ENCODE data around the gene DENND1A.

The DENND1A gene

GRCh38 chr9:123656565-123656964, 273.4 kb downstream of the DENND1A start:
- no peaks in the 10 kb centered on the region for H3K27me3 ChIP-seq (ENCODE audit: control insufficient read depth, insufficient read depth, low read length)
- H3K9me3 ChIP-seq (ENCODE audit: control insufficient read depth, low read length), result no peaks in the 10 kb centered on the region
- no peak overlapping the region for H3K27ac ChIP-seq
- H2AFZ ChIP-seq, result no peak overlapping the region
- H3K9ac ChIP-seq, result no peak overlapping the region
- H3K36me3 ChIP-seq (ENCODE audit: control insufficient read depth, insufficient read depth, low read length), result no peaks in the 10 kb centered on the region
- H3K4me2 ChIP-seq (ENCODE audit: low read length), result no peak overlapping the region
- H3K4me1 ChIP-seq, result no peaks in the 10 kb centered on the region
- no peak overlapping the region for H3K4me3 ChIP-seq (ENCODE audit: low read depth, low read length)
- H3K79me2 ChIP-seq, result no peaks in the 10 kb centered on the region
- TF ChIP-seq CTCF (IDR thresholded peaks at IDR 0.05), result no peak

GRCh38 chr9:123655681-123656423, 274.1 kb downstream of the DENND1A start:
- no peaks in the 10 kb centered on the region for H3K36me3 ChIP-seq (ENCODE audit: control insufficient read depth, insufficient read depth, low read length)
- H3K9ac ChIP-seq, result no peak overlapping the region
- no peaks in the 10 kb centered on the region for H3K27me3 ChIP-seq (ENCODE audit: control insufficient read depth, insufficient read depth, low read length)
- H3K9me3 ChIP-seq (ENCODE audit: control insufficient read depth, low read length), result no peaks in the 10 kb centered on the region
- H3K4me1 ChIP-seq, result no peaks in the 10 kb centered on the region
- no peak for TF ChIP-seq CTCF (IDR thresholded peaks at IDR 0.05)
- no peaks in the 10 kb centered on the region for H3K79me2 ChIP-seq
- no peak overlapping the region for H3K4me2 ChIP-seq (ENCODE audit: low read length)
- no peak overlapping the region for H2AFZ ChIP-seq
- H3K27ac ChIP-seq, result no peak overlapping the region
- H3K4me3 ChIP-seq (ENCODE audit: low read depth, low read length), result no peak overlapping the region

GRCh38 chr9:123654994-123655637, 274.8 kb downstream of the DENND1A start:
- no peak overlapping the region for H3K9ac ChIP-seq
- no peaks in the 10 kb centered on the region for H3K9me3 ChIP-seq (ENCODE audit: control insufficient read depth, low read length)
- no peak overlapping the region for H2AFZ ChIP-seq
- H3K36me3 ChIP-seq (ENCODE audit: control insufficient read depth, insufficient read depth, low read length), result no peaks in the 10 kb centered on the region
- no peak for TF ChIP-seq CTCF (IDR thresholded peaks at IDR 0.05)
- H3K79me2 ChIP-seq, result no peaks in the 10 kb centered on the region
- no peak overlapping the region for H3K4me2 ChIP-seq (ENCODE audit: low read length)
- no peak overlapping the region for H3K4me3 ChIP-seq (ENCODE audit: low read depth, low read length)
- no peak overlapping the region for H3K27ac ChIP-seq
- H3K27me3 ChIP-seq (ENCODE audit: control insufficient read depth, insufficient read depth, low read length), result no peaks in the 10 kb centered on the region
- no peaks in the 10 kb centered on the region for H3K4me1 ChIP-seq

GRCh38 chr9:123654218-123654993, 275.5 kb downstream of the DENND1A start:
- Histone ChIP-seq H3K27ac (no peak overlapping the region), H3K79me2 (no peaks in the 10 kb centered on the region), H3K27me3 (ENCODE audit: control insufficient read depth, insufficient read depth, low read length) (no peaks in the 10 kb centered on the region), H2AFZ (no peak overlapping the region), H3K4me3 (ENCODE audit: low read depth, low read length) (no peak overlapping the region), H3K9ac (no peak overlapping the region), H3K4me2 (ENCODE audit: low read length) (no peak overlapping the region), H3K36me3 (ENCODE audit: control insufficient read depth, insufficient read depth, low read length) (no peaks in the 10 kb centered on the region), H3K4me1 (no peaks in the 10 kb centered on the region), H3K9me3 (ENCODE audit: control insufficient read depth, low read length) (no peaks in the 10 kb centered on the region)
- no peak for TF ChIP-seq CTCF (IDR thresholded peaks at IDR 0.05)
